ENCODE measurements around the gene ARHGEF38.

- TF ChIP-seq CTCF (conservative IDR thresholded peaks at IDR 0.05; ENCODE audit: low read length) (no peak), EZH2phosphoT487 (IDR thresholded peaks at IDR 0.05; ENCODE audit: borderline replicate concordance) (no peak)
Measured at GRCh38 chr4:105503484-105503883, 48.9 kb upstream of the ARHGEF38 start.

Measured in Loucy (cell line).